Measurements from ENCODE around the gene FIBP.
"Not testable (repeated sequence)": the region's sequence is repeated elsewhere in the genome, so short reads cannot be mapped to it uniquely, and the experiment has no call there.

Gene FIBP

DNA sequence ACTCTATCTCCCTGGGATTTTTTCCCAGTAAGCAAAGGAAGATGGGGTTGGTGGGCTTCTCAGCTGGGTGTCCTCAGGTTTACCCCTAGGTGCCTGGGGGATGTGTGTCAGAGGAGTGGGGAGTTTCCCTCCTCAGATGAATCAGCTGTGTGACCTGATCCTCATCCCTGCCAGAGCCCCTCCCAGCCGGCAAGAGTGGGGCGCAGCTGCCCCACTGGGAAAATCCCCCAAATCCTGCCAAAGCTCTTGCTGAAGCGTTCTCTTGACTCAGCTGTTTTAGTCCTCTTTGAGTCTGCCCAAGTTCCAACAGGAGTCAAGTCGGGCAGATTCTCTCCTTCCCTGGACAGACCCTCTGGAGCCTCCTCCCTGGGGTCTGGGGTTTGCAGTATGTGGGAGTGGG is 24.6 kb upstream of the FIBP start:
- no peak for DNase-seq

GRCh38 chr11:65911682-65912568 is 23.7 kb upstream of the FIBP start:
- no peak for DNase-seq

GRCh38 chr11:65907878-65908277 is 19.6 kb upstream of the FIBP start:
- DNase-seq = no peak

DNA sequence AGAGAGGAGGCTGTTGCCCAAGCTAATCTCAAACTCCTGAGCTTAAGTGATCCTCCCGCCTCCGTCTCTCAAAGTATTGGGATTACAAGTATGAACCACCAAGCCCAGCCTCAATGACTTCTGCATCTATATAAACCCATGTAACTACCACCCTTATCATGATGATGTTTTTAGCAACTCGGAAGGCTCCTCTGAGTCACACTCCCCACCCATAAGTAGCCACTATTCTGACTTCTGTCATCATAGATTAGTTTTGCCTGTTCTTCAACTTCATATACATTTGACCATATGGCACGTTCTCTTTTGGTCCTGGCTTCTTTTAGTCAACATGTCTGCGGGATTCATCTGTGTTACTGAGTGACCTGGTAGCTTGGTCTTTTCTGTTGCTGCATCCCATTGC is 18.3 kb upstream of the FIBP start:
- DNase-seq = no peak

- no peak for DNase-seq
These were observed 15.4 kb upstream of the FIBP start for GRCh38 chr11:65903715-65904114.

DNA sequence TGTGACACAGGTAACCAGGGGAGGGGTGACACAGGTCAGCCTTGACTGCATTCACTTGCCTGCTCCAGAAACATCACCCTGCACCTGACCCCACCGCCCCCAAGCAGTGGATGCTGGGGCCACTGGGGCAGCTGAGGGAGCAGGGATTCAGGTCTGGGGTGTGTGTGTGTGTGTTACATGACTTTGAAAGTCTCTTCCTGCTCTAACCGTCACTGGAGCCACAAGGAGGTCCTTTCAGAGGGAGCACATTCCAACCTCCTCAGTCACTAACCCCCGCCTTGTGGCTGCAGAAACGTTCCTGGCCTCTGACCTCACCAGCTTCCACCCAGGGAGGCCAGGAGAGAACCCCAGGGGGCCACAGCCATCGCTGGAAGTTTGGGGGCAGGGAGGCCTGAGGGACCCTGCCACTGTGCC is 14.8 kb upstream of the FIBP start:
- DNase-seq = no peak

DNA sequence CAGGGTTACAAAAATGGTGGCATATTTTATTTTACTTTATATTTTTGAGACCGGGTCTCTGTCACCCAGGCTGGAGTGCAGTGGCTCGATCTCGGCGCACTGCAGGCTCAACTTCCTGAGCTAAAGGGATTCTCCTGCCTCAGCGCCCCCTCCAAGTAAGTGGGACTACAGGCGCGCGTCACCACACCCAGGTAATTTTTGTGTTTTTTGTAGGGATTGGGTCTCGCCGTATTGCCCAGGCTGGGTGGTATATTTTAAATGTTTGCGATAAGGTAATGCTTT is 12.6 kb upstream of the FIBP start:
- no peak for DNase-seq

DNA sequence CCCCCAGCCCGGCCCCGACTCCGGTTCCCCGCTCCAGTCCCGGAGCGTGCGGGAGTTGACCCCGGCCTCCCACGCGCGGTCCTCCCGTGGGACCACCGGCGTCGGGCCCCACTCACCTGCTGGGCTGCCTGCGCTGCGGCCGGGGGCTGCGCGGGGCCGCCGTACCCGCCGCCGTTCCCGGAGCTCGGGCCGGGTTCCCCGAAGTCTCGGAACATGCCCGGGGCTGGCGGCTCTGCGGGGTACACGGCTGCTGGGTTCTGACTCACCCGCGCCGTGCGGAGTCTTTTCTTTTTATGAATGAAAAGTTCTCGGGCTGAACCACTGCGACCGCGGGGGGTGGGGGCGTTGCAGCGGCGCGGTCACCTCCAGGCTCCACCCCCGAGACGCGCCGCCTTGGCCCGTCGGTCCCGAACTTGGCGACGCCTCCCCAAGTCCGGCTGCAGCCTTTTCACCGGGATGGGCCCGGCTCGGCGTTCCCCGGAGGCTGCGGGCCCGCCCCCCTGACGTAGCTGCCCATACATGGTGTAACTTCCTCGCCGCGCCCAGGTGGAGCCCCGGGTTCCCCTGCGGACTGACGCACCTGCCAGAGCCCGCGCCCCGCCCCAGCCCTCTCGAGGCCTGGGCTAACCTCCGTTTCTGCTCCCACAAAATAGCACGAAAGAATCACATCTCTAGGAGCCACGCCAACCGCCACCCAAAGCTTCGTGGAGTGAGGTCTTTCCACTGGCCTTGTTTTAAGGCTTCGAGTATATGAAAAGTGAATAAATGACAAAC is 12.0 kb upstream of the FIBP start, which contains the start of gene FOSL1:
TSS of gene FOSL1 (minus strand) at position 264 of the 774 bp plus-strand sequence. CDS start at position 215, 49 bp downstream.
- DNase-seq = peak; percentile 94

DNA sequence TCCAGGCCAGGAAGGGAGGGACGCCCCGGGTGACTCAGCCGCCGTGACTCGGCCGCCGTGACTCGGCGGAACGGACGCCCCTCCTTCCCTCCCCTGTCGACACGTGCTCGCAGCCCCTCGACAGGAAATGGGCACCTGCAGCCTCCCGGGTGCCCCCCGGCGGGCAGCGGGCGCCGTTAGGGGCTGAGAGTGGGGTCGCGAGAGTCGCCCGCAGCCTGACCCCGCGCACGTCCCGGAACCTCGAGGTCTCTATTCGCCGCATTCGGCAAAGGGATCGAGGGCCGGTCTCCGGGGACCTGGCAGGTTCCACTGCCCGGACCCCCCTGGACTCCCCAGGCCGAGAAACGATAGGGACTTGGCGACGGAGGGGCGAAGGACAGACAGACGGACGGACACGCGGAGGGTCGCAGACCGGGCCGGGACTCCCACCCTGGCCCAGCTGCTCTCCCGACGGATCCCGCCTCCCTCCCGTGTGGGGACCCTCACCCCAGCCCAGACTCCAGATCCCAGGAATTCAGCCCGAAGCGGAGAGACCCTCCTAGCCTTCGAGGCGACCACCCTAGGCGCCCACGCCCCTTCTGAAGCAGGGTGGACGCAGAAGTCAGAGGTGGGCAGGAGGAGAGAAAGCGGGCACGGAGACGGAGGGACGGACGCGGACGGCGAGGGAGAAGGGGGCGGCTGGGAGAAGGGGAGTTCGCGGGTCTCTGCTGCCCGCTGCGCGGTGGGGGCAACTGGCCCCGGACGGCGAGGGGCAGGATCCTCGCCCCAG is 11.3 kb upstream of the FIBP start:
- peak; percentile 78 for DNase-seq

DNA sequence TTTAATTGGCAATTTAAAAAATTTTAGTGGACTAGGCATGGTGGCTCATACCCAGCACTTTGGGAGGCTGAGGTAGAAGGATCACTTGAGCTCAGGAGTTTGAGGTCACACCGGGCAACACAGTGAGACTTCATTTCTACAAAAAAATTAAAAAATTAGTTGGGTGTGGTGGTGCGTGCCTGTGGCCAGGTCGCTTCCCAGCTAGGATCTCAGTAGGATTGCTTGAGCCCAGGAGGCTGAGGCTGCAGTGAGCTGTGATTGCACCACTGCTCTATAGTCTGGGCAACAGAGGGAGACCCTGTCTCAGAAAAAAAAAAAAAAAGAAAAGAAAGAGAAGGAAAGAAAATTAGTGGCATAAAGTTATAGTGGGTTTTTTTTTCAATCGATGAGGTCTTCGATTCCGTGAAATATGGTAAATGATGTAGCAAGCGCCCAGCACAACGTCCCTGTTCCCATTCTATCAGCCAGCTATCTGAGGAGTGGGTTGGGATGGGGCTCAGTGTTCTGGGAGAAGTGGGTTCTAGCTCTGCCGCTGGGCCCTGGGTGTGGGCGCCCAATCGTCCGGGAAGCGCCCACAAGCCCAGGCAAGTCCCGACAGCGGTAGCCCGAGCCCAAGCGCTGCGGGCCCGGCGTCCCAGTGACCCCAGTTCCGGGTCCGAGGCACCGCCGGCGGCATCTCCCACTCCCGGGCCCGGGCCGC is 10.5 kb upstream of the FIBP start:
- no peak for DNase-seq

DNA sequence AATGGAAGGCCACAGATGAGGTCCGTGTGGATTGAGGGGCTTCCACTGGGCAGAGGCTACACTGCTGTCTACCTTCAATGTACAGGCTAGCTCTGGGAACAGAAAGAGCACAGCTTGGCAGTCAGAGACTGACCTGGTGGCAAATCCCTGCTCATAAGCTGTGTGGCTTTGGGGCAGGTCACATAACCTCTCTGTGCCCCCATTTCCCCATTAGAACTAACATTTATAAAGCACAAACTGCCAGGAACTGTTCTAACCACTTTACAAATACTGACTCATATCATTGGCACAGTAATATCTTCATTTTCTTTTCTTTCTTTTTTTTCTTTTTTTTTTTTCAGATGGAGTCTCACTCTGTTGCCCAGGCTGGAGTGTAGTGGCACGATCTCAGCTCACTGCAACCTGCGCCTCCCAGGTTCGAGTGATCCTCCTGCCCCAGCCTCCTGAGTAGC is 8.8 kb upstream of the FIBP start:
- DNase-seq = no peak

- DNase-seq = no peak
These were observed 8.0 kb upstream of the FIBP start for GRCh38 chr11:65896034-65896999.

- no peak for DNase-seq
These were observed 7.3 kb upstream of the FIBP start for GRCh38 chr11:65895482-65895981.

DNA sequence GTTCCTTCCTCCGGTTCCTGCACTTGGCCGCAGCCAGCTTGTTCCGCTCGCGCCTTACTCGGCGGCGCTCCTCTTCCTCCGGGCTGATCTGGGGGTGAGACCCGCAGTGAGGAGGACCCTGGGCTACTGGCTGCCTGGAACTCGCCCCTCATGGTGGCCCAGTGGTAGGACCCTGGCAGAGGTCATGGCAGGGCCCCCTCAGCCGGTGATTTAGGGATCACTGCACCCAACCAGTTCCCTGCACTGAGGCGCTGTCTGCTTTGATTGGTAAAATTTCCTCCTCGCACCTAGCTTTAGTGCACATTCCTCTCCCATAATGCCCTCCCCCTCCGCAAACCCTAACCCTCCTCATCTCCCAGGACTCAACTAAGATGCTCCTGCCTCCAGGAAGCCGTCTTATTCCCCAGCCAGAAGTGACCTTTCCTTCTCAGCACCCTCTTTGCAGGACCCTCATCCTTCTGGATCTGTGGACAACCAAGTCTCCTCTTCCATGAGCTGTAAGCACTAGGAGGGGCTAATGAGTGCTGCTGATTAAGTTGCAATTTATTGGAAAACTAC is 5.8 kb upstream of the FIBP start:
- DNase-seq = no peak

DNA sequence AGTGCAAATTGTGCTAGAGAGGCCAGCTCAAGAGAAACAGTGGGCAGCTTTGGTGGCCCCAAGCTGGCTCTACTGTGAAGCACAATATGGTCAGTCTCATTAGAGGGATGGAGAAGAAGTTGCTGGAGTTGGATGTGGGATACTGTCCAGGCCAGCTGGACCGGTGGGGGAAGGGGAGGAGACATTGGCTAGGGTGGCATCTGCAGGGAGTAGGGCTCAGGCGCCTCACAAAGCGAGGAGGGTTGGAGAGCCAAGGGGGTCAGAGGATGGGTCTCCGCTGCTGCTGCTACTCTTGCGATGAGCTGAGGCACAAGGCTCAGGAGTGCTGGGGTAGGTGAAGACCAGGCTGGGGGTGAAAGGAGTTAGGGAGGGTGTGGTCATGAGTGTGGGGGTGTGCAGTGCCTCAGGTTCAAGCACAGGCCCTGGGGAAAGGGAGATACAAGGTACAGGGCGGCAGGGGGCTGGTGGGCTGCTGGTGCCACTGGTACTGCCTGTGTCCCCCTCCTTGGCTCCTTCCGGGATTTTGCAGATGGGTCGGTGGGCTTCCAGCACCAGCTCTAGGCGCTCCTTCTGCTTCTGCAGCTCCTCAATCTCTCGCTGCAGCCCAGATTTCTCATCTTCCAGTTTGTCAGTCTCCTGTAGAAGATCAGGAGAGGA is 4.5 kb upstream of the FIBP start:
- DNase-seq = no peak

GRCh38 chr11:65892137-65892540 is 3.9 kb upstream of the FIBP start:
- not testable (repeated sequence) for DNase-seq

GRCh38 chr11:65891219-65892136 is 3.2 kb upstream of the FIBP start:
- DNase-seq = peak; percentile 38

- DNase-seq = peak; percentile 99
These were observed 2.3 kb upstream of the FIBP start, which contains the start of gene CCDC85B for GRCh38 chr11:65890324-65891218. Gene CCDC85B, plus strand, starts transcription at chr11:65890673. Its CDS starts 111 bp downstream, at chr11:65890784.
